GM21528 (cell line): ENCODE data around the gene CLCN3.
"Not testable (repeated sequence)": the region's sequence is repeated elsewhere in the genome, so short reads cannot be mapped to it uniquely, and the experiment has no call there.

Source experiments
- ATAC-seq: cut with Tn5 transposase; IDR thresholded peaks from one replicate; pipeline ENCODE4 v1.9.1; 2021; ENCODE audit warnings: mild to moderate bottlenecking, moderate library complexity; ENCODE audit not compliant: unreplicated experiment, low FRiP score

The CLCN3 gene

DNA sequence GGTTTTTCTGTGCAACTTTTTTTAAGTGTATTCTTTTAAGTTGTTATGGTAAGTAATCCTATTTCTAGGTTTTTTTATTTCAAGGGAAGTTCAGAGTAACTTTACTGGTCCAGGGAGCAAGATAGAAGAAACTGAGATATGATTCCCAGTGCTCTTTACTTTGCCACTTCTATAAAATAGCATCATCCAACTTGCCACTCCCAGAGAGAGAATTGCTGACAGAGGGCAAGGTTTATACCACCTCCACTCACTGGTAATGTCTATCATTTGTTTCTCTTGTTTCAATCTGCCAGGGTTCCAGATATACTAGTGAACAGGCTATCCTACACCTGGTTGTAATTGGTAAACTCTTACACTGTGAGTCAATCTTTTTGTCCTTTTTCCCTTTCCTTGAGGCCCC lies 3.5 kb upstream of the CLCN3 start:
- ATAC-seq: no peak

DNA sequence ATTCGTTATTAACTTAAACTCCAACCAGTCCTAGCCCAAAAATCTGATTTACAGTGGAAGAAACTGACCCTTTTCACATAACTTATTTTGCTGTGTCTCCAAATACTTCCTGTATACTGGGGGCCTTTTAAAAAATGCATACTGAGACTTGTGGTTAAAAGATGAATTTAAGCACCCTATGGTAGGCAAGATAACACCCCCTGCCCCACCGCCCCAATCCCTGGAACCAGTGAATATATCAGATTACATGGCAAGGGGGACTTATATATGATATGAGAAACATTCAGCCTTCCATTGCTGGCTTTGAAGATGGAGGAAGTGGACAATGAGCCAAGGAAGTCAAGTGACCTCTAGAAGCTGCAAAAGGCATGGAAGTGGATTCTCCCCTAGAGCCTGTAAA lies 3.1 kb upstream of the CLCN3 start:
- ATAC-seq: no peak

DNA sequence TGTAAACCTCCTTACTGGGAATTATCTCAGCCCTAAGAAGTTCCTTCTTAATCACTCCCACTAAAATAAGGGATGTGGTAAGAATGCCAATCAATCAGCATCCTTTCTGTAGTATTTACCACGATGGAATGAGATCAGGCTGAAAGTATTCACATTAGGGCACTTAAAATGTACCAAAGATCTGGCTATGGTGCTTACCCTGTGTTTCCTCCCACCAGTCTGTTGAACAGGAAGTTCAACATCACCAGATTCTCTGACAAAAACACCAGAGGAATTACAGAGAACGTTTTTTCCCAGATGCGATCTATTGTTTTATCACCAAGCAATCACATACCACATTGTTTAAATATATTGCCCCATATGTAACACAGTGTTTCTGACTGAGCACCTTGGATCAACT lies 2.1 kb upstream of the CLCN3 start:
- no peak for ATAC-seq

DNA sequence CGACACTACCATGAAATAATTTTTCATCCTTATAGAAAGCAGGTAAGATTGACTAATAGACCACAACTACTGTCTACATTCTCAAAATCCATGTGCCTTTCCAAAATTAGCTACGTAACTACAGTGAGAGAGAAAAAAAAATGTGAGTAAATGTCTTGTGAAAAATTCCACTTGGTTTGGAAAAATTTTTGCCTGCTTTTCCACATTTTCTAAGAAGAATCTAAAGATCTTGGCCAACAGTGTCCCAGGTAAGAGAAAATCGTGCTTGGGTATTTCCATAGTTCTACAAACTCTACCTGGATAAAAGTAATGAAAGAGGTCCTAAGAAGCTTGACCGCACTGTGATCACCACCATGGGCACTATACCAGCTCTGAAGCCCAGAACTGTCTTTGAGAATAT lies 1.4 kb upstream of the CLCN3 start:
- no peak for ATAC-seq

DNA sequence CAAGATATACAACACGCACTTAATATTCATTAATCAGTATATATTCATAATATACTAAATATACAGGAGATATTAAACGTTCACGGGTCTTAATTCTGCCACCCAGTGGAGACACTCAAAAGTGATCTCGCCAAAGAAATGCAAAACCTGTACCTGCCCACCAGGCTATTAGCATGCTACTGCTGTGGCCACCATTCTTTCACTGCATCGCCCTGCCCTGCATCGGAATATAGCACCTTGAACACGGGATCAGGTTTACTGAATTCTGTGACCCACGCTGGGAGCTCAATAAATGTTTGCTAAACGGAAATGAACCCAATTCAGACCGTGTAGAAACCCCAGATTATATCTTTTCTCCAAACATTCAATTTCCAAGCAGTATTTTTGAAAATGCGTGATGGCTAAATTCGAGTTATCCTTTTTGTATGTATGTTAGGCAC lies 840 bp upstream of the CLCN3 start:
- peak; percentile 46 for ATAC-seq

DNA sequence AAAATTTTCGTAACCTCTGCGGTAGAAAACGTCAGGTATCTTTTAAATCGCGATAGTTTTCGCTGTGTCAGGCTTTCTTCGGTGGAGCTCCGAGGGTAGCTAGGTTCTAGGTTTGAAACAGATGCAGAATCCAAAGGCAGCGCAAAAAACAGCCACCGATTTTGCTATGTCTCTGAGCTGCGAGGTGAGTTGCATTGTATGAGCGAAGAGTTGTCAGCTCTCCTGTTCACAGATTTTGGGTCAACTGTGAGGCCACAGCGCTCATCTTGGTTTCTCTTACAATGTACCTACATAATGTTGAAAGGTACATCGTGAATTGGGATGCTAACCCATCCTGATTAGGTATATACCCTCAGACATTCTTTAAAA lies 486 bp downstream of the CLCN3 start:
- ATAC-seq: no peak

DNA sequence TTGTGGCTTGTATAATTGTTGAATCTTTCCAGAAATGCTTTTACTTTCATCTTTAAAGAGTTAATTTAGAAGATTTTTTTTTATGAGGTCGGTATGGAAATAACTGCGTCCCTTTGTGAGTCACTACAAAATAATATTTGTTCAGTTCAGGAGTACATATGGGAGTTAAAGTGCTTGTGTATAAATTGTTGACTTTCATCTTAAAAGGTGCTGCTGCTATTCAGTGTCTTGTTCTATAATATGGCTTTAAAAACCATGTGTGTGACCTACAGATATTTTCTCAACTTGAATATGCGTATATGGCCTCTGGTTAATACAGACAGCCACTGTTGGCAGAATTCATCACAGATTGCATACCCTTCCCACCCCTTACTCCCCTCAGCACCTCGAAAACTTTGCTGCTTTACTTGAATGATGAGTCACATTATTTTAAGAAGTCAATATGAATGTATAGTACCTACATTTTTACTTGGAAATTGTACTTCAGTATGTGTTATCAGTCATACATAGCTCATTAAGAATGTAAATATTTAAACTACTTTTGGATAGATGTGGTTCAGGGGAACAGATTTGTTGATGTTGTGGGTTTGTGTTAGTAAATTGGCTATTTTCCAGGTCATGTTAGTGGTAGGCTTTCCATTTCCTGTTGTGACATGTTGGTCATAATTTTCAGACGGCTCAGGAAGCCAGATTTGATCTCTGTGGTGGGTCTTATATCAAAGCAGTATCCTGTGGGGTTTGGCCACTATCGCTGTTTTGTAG lies 1.5 kb downstream of the CLCN3 start:
- no peak for ATAC-seq

DNA sequence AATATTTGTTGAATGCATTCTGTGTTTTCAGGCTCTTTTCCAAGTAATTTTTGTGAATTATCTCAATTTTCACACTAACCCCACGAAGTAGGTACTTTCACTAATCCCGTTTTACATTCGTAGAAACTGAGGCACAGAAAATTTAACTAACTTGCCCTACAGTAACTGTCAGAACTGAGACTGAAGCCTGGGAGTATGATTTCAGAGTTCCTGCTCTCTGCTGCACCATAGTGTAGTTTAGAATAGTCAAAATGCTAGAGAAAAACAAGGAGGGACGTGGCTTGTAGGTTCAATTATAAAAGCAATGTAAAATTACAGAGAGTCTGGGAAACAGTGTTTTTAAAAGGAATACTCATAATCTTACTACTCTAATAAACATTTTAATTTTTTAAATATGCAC lies 2.2 kb downstream of the CLCN3 start:
- ATAC-seq: no peak

DNA sequence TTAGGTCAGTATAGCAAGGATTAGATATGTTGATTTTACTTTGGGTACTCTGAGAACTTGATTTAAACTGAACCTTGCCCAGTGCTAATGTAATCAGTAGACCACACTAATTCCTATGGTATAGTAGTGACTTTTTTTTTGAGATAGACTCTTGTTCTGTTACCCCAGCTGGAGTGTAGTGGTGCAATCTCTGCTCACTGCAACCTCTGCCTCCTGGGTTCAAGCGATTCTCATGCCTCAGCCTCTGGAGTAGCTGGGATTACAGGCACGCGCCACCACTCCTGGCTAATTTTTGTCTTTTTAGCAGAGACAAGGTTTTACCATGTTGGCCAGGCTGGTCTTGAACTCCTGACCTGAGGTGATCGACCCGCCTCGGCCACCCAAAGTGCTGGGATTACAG lies 3.6 kb downstream of the CLCN3 start:
- not testable (repeated sequence) for ATAC-seq

DNA sequence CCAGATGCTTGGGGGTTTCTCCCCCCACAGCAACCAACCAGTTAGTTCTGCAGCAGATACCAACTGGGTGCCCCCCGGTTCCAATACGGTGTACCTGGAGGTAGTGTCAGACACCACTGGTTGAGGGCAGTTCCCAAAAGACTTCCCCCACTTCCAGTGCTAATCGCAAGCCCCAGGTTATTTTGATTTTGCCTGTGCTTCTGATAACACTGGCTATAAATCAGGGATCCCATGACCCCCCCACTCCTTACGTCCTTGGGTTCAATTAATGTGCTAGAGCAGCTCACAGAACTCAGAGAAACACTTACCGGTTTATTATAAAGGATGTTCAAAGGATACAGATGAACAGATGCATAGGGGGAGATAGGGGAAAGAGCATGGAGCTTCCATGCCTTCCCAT lies 5.5 kb downstream of the CLCN3 start:
- ATAC-seq: no peak

DNA sequence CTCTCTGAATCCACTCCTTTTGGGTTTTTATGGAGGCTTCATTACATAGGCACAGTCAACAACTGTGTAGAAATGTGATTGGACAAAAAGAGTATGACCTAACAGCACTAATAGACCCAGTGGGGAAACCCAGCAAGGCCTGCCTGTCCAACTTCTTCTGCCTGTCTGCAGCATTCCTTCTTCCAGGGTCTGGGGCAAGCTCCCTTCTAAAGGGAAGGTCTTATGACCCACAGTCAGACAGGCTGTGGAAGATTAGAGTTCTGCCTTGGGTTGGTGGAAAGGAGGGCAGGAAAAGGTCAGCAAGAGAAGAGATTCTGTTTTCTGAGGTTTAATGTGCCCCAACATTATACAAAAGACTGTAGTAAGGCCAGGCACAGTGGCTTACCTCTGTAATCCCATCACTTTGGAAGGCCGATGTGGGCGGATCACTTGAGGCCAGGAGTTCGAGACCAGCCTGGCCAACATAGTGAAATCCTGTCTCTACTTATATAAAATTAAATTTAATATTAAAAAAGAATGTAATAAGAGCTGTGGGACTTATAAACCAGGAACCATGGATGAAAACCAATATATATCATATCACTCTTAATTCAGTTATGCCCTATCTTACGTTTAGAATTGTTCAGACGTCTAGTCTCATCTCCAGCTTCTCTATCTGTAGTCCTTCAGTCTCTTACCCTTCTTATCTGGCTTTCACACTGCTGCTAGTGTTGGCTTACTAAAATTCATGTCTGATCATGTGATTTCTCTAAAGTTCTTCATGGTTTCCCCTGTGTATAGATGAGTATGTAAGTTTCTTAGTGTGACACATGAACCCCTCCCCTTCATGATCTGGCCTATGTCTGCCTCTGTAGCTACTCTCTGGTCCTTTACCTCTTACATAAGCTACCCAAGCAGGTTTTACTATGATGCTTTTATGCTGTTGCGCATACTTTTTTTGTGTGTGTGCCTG lies 6.2 kb downstream of the CLCN3 start:
- no peak for ATAC-seq

DNA sequence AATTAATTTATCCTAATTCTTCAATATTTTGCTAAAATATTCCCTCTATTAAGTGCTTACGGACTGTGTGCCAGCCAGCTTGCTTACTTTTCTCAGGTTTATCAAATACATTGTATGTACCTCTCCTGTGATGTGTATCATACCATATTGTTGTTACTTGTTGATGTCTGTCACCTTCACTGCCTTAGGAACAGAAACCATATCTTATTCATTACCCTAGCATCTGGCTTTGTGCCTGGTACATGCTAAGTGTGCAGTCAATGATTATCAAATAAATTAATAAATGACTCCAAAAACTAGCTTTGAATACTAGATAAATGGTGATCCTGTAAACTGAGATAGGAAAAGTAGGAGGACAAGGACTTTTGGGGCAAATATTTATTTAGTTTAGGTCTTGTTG lies 6.9 kb downstream of the CLCN3 start:
- peak; percentile 40 for ATAC-seq

DNA sequence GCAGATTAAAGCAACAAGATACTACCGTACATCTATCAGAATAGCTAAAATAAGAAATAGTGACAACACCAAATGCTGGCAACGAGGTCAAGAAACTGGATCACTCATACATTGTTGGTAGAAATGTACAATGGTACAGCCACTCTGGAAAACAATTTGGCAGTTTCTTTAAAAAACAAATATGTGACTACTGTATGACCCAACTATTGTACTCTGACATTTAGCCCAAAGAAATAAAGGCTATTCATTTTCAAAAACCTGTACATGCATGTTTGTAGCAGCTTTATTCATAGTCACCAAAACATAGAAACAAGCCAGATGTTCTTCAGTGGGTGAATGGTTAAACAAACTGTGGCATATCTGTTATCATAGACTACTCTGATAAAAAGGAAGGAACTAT lies 8.2 kb downstream of the CLCN3 start:
- no peak for ATAC-seq

DNA sequence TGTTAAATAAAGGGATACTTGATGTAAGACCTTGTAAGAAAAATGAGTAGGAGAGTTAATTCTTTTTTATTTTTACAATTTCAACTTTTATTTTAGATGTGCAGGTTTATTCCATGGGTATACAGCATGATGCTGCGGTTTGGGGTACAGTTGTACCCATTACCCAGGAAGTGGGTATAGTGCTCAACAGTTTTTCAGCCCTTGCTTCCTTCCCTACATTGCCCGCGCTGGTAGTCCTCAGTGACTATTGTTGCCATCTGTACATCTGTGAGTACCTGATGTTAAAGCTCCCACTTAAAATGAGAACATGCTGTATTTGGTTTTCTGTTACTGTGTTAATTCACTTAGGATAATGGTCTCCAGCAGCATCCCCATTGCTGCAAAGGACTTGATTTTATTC lies 9.7 kb downstream of the CLCN3 start:
- ATAC-seq: no peak

DNA sequence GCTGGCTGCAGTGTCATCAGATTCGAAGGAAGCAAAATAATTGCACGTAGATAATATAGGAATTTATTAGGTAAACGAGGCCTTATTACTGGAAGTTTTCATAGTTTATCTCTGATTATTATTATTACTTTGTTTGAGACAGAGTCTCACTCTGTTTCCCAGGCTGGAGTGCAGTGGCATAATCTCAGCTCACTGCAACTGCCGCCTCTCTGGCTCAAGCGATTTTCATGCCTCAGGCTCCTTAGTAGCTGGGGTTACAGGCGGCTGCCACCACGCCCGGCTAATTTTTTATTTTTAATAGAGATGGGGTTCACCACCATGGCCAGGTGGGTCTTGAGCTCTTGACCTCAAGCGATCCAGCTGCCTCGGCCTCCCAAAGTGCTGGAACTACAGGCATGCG lies 12.5 kb downstream of the CLCN3 start:
- no peak for ATAC-seq

DNA sequence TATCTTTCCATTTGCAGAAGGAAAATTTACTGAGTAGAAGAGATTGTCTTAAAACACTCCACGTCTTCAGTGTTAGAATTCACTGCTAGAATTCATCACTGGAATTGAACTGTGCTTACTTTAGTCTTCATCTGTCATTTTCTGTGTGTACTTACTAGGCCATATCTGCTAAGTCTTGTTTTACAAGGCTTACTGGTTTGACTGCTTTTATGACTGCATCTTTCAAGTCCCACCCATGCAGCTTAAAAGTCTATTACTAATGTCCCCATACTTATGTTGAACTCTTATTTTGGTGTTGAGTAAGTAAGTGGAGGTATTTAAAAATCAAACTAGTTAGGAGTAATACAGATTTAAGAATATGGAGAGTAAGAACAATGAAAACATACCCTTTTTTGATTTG lies 14.6 kb downstream of the CLCN3 start:
- no peak for ATAC-seq

DNA sequence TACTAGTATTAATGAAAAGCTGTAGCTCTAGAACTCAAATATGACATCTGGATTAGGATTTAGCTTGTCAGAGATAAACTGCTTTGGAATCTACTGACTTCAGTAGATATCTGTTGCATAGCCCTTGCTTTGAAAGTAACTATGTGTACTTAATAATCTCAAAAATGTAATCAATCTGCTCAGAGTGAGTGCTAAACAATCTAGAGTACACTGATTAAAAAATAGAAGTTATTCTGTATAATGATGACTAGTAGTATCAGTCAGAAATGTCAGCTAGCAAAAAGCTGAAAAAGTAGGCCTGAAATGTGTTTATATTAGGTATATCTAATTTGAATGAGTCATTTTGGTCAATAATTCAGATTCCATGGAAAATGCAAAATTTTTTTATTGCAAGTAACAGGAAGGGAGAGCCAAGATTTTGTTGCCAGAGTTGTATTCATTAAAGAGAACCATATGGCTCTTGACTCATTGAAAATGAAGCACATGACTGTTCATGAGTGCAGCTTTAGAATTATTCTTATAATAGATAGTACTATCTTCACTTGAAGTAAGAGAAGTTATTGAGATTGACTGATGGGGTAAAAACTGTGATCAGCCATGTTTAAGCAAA lies 20.0 kb downstream of the CLCN3 start:
- ATAC-seq: no peak

DNA sequence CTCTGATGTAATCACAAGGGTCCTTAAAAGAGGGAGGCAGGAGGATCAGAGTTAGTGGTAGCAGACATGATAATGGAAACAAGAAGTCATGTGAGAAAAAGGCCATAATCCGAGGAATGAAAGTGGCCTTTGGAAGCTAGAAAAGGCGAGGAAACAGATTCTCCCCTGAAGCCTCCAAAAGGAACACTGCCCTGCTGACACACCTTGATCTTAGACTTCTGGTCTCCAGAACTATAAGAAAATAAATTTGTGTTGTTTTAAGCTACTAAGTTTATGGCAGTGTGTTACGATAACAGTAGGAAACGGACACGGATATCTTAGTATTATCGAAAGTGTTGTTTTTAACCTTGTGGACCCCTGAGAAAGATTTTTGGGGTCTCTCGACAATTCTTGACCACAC lies 24.4 kb downstream of the CLCN3 start:
- no peak for ATAC-seq

DNA sequence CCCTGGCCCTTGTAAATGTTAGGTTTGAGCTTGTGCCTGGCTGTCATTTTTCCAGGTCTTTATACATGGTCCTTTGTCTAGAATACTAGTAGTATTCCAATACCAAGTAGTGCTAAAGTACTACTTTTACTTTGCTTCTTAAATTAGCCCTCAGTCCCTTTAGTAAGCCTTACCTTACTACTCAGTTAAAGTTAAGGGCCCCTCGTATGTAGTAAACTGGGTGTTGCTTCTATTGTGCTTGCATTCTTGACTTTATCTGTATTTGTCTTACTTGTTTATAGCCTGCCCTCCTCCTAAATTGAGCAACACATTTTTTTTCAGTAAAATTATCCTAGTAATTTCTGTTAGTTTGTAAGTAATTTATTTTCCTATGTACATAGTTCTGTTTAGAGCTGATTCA lies 25.2 kb downstream of the CLCN3 start:
- no peak for ATAC-seq

DNA sequence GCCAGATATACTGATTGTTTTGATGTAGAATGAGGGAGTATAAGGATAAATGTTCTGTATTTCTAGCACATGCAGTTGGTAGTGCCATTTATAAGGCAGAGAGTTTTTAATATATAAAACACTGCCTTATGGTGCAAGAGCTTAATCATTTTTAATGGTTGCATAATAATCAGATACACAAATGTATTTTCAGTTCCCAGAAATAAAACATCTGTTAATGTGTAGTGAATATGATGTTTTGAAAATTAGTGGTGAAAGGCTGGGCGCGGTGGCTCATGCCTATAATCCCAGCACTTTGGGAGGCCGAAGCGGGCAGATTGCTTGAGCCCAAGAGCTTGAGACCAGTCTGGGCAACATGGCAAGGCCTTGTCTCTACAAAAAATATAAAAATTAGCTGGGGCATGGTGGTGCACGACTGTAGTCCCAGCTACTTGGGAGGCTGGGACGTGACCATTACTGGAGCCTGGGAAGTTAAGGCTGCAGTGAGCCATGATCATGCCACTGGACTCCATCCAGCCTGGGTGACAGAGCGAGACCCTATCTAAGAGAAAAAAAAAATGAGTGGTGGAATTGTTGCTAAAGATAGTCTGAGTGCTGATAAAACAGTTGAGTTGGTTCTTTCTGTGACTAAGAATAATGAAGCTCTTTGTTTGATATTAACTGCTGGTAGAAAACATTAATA lies 29.3 kb downstream of the CLCN3 start:
- ATAC-seq: no peak
